Natural killer cell (primary cell): ENCODE measurements around the gene SNX19. TPM values are rescaled to one million over a fixed set of nuclear protein-coding genes. Genes with fewer than 3 reads are reported as not detected.

Experiments used
- ATAC-seq, 3 donors: fragments of 150-1000 bp in 2 of 3; fragments of 200-7000 bp in 1 of 3; cut with Tn5 transposase; 1 replicate in 1 of 3; 2 replicates in 2 of 3; pipeline ENCODE4 v1.10.0; 2021; ENCODE audit warnings: mild to moderate bottlenecking in 2 of 3, moderate library complexity in 2 of 3
- DNase-seq, 2 donors: peaks; one replicate each; pipeline versions ENCODE4 v3.0.0 to v3.0.0-alpha.2; 2013 to 2021; ENCODE audit warnings: mixed read lengths in 1 of 2
- H3K27ac ChIP-seq: one replicate; pipeline ENCODE4 v1.5.1; 2013; ENCODE audit warnings: mild to moderate bottlenecking, low read length
- H3K27me3 ChIP-seq: one replicate; pipeline ENCODE4 v1.6.1; 2013; ENCODE audit warnings: low read length; ENCODE audit not compliant: control insufficient read depth, insufficient read depth
- H3K36me3 ChIP-seq: one replicate; pipeline ENCODE4 v1.6.1; 2013; ENCODE audit warnings: low read length; ENCODE audit not compliant: control insufficient read depth, insufficient read depth
- H3K4me1 ChIP-seq: one replicate; pipeline ENCODE4 v1.6.1; 2013; ENCODE audit warnings: low read length; ENCODE audit not compliant: control insufficient read depth, insufficient read depth
- H3K4me3 ChIP-seq: one replicate; pipeline ENCODE4 v1.5.1; 2013; ENCODE audit warnings: low read length
- H3K9me3 ChIP-seq: one replicate; pipeline ENCODE4 v1.6.1; 2013; ENCODE audit warnings: low read length; ENCODE audit not compliant: control insufficient read depth, insufficient read depth
- H3K27ac Mint-ChIP-seq, 2 donors: one replicate each; pipeline ENCODE4 v1.8.0; 2022; ENCODE audit warnings: mild to moderate bottlenecking in 2 of 2, mixed read lengths in 2 of 2, moderate library complexity in 1 of 2
- H3K27me3 Mint-ChIP-seq, 2 donors: one replicate each; pipeline ENCODE4 v1.8.0; 2022; ENCODE audit warnings: low read depth in 2 of 2, mixed read lengths in 2 of 2
- H3K36me3 Mint-ChIP-seq: one replicate; pipeline ENCODE4 v1.8.0; 2022; ENCODE audit warnings: mixed read lengths
- H3K4me1 Mint-ChIP-seq, 2 donors: one replicate each; pipeline ENCODE4 v1.8.0; 2022; ENCODE audit warnings: mixed read lengths in 2 of 2
- H3K4me3 Mint-ChIP-seq: one replicate; pipeline ENCODE4 v1.8.0; 2022; ENCODE audit warnings: mild to moderate bottlenecking, moderate library complexity, mixed read lengths
- H3K9me3 Mint-ChIP-seq, 2 donors: one replicate each; pipeline ENCODE4 v1.8.0; 2022; ENCODE audit warnings: mixed read lengths in 2 of 2
- CTCF ChIP-seq: fragments of 200-600 bp; IDR thresholded peaks from one replicate; pipeline ENCODE4 v1.8.0; 2022; ENCODE audit warnings: antibody characterized with exemption
- whole genome bisulfite sequencing: methylation state at CpG from one replicate; pipeline ENCODE4 v1.1.7; 2013; ENCODE audit warnings: missing lambda C conversion rate; ENCODE audit not compliant: insufficient coverage; 5-methylcytosine and 5-hydroxymethylcytosine counted together
- intact Hi-C: fragments of 100-400 bp; cut with micrococcal nuclease; formaldehyde crosslinking; loops from one replicate; pipeline ENCODE4 v1.14.2; 2022
- total RNA-seq, 4 donors: library from RNA; stranded (reverse); fragments of 120-200 nt in 1 of 4; gene quantifications; one replicate each; pipeline versions ENCODE4 v1.2.3 to v1.2.4, GENCODE V29; 2013 to 2022

Gene SNX19
- total RNA-seq, 3 donors from 2014 or later (not counting 1 experiment from before 2014, with no cell fraction given): 65.4 to 76.6 (median 72.0) TPM

DNA sequence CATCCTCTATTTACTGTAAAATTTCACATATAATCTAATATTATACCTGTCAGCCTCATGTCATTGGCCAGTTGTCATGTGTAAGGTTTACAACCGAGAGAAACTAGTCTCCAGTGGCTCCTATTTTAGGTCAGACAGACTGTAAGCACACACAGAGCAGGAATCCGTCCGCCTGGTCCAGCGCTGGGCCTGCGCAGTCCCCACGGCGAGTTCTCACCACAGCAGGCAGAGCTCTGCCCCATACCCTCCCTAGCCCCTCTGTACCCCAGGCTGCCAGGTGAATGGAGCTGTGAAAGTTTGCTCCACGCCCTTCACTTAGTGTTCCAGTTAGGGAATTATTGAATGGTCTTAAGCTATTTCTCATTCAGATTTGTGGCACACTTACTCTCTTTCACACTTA is 63.7 kb downstream of the SNX19 start:
- no peak for DNase-seq
- Histone ChIP-seq H3K36me3 (no peaks in the 10 kb centered on the region), H3K4me1 (no peaks in the 10 kb centered on the region), H3K9me3 (no peaks in the 10 kb centered on the region), H3K27ac (no peak overlapping the region), H3K27me3 (peaks cover 5% of the 10 kb centered on the region), H3K4me3 (no peak overlapping the region)
- H3K27me3 Mint-ChIP-seq: peaks cover 19 to 28% of the 10 kb centered on the region in 2 donors
- 78% methylated on average over 7 of the region's 8 CpGs for WGBS
- no peak overlapping the region for H3K27ac Mint-ChIP-seq
- H3K36me3 Mint-ChIP-seq: no peaks in the 10 kb centered on the region
- H3K9me3 Mint-ChIP-seq: no peaks in the 10 kb centered on the region
- TF ChIP-seq CTCF: no peak
- no peak for ATAC-seq
- no peaks in the 10 kb centered on the region for H3K4me1 Mint-ChIP-seq
- no peak overlapping the region for H3K4me3 Mint-ChIP-seq
- intact Hi-C loops: no loop called here

DNA sequence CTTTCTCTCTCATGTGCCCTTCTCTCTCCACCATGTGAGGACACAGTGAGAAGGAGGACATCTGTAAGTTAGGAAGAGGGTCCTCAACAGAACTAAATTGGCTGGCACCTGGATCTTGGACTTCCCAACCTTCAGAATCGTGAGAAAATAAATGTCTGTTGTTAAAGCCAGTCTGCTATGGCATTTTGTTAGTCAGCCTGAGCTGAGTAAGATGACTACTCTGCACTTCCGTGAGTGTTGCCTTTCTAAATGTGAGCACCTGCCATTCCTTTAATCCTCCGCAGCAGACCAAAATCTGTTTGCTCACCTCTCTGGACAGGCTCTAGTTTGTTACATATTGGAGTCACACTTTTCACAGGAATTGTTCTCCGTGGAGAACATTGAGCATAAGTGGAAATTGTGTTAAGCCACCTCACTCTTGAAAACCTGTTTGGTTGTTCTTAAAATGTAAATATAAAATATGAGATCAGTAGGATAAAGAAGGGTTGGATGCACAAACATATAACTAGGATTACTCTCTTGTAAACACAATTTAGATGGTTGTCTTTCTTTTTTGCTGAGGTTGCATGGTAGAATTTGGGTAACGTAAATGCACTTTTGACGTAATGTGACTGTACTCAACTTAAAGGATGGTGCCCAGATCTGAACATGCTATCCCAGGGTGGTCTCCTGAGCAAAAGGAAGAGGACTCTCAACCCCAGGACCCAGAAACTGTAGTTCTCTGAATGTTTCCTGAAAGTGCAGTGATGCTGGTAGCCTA is 65.9 kb downstream of the SNX19 start:
- ATAC-seq: no peak
- Histone ChIP-seq H3K36me3 (no peaks in the 10 kb centered on the region), H3K9me3 (no peaks in the 10 kb centered on the region), H3K27ac (no peak overlapping the region), H3K4me1 (no peaks in the 10 kb centered on the region), H3K27me3 (peaks cover 5% of the 10 kb centered on the region), H3K4me3 (no peak overlapping the region)
- intact Hi-C loops: no loop called here
- 87% methylated on average over 6 of the region's 6 CpGs for WGBS
- no peak overlapping the region for H3K27ac Mint-ChIP-seq
- no peaks in the 10 kb centered on the region for H3K4me1 Mint-ChIP-seq
- no peak overlapping the region for H3K4me3 Mint-ChIP-seq
- H3K27me3 Mint-ChIP-seq: peaks cover 14 to 15% of the 10 kb centered on the region in 2 donors
- no peak for DNase-seq
- H3K36me3 Mint-ChIP-seq: no peaks in the 10 kb centered on the region
- TF ChIP-seq CTCF: no peak
- H3K9me3 Mint-ChIP-seq: no peaks in the 10 kb centered on the region

- intact Hi-C loops: no loop called here
- Mint-ChIP-seq H3K27me3 (peaks cover 15 to 20% of the 10 kb centered on the region in 2 donors), H3K4me3 (no peak overlapping the region), H3K4me1 (no peaks in the 10 kb centered on the region), H3K36me3 (no peaks in the 10 kb centered on the region), H3K9me3 (no peaks in the 10 kb centered on the region), H3K27ac (no peak overlapping the region)
- Histone ChIP-seq H3K36me3 (no peaks in the 10 kb centered on the region), H3K4me1 (no peaks in the 10 kb centered on the region), H3K27me3 (peaks cover 5% of the 10 kb centered on the region), H3K9me3 (no peaks in the 10 kb centered on the region), H3K4me3 (no peak overlapping the region), H3K27ac (no peak overlapping the region)
- no peak for TF ChIP-seq CTCF
- ATAC-seq (no peak), DNase-seq (no peak)
- 100% methylated on average over 2 of the region's 2 CpGs for WGBS
These were observed 67.1 kb downstream of the SNX19 start for GRCh38 chr11:130849215-130849568.
